Measurements from ENCODE around the gene USH2A. TPM values are rescaled to one million over a fixed set of nuclear protein-coding genes. Genes with fewer than 3 reads are reported as not detected.

Gene USH2A
- total RNA-seq, 1 donor from 2014 or later: not detected

DNA sequence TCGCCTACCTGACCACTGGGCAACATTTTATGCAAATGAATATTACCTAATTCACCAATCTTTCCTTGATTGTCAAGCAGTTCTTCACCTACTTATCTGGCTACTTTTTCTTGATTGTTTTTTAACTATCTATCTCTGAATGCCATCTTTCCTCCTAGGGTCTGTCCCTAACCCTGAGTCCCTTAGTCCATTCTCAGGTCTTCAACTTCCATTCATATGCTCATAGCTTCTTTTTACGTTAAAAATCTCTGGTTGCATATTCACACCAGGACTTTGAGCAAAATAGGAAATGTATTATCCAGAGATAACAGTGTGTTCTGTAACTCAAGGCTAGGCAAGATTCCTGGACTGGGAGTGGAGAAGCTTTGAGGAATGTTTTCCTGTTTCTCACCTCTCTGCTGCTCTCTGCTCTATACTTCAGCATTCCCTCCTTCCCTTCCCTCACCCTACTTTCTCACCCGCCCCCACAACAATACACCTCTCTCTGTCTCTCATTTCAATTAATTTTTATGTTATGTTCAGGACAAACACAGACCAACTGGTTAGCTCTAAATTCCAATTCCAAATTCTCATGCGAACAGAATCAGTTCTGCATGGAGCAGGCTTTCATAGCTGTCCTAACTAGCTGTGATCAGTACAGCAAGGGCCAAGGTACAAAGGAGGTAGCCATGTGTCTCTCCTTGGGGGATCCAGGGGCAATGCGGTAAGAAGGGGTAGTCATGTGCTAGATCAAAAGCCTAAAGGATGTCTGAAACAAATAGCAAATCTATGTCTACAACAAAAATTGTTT, 278.4 kb downstream of the USH2A start:
- DNase-seq: no peak
- ATAC-seq: no peak
- Histone ChIP-seq H3K4me1 (no peaks in the 10 kb centered on the region), H3K27ac (no peak overlapping the region), H3K27me3 (ENCODE audit: low read depth) (no peaks in the 10 kb centered on the region), H3K4me3 (no peak overlapping the region), H3K36me3 (no peaks in the 10 kb centered on the region), H3K9me3 (no peaks in the 10 kb centered on the region)
- intact Hi-C loops (cut with DNase I): no loop called here
- TF ChIP-seq, protein P1, sequence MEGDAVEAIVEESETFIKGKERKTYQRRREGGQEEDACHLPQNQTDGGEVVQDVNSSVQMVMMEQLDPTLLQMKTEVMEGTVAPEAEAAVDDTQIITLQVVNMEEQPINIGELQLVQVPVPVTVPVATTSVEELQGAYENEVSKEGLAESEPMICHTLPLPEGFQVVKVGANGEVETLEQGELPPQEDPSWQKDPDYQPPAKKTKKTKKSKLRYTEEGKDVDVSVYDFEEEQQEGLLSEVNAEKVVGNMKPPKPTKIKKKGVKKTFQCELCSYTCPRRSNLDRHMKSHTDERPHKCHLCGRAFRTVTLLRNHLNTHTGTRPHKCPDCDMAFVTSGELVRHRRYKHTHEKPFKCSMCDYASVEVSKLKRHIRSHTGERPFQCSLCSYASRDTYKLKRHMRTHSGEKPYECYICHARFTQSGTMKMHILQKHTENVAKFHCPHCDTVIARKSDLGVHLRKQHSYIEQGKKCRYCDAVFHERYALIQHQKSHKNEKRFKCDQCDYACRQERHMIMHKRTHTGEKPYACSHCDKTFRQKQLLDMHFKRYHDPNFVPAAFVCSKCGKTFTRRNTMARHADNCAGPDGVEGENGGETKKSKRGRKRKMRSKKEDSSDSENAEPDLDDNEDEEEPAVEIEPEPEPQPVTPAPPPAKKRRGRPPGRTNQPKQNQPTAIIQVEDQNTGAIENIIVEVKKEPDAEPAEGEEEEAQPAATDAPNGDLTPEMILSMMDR (IDR thresholded peaks at IDR 0.05): no peak

DNA sequence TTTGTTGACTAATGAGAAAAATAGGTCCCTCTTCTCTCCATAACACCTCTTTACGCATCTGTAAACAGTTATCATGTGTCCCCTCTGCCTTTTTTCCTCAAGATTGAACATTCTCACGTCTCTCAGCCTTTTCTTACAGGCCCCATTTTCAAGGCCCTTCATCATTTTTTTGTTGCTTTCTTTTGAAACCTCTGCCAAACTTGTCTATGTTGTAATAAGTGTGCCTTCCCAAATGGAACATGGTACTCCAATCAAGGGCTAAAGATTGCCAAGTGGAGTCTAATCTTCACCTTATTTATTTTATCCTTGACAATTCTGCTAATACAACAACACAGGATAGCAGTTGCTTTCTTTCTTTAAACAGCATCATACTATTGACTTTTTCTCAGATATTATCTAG, 280.3 kb downstream of the USH2A start:
- TF ChIP-seq, protein P1 (IDR thresholded peaks at IDR 0.05): no peak
- H3K4me3 ChIP-seq: no peak overlapping the region
- no peak for DNase-seq

DNA sequence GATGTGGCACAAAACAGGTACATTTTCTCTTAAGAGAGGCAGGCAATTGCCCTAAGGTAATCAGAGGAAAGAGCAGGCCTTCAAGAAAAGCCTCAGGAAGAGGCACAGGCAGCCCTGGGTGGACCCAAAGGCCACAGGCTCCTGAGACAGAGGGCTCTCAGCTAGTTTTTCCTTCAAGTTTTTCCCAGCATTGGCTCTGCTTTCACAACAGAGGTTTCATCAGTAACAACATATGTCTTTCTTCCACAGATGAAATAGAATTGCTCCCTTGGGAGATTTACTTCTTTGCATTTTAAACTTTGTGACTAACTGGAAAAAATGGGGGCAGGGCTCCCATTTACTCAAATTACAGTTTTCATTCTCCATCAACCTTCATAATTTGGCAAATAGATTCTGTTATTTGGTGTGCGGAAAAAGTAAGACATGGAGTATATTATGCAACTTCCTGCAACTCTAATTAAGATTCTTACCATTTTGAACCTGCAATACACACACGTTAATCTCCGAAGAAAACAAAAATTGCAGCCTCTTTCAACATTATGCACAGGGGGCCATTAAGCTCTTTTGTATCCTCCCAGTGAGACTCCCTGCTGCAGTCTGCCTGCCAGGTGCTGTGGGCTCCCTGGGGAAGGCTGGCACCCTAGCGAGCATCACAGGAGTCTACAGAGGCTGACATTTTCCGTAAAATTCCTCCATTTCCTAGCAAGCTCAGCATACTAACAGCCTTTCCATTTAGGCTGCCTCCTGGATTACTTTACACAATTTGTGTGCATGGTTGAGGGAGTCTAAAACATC, 282.3 kb downstream of the USH2A start:
- DNase-seq (no peak), ATAC-seq (no peak)
- TF ChIP-seq, protein P1 (IDR thresholded peaks at IDR 0.05): no peak
- H3K27me3 ChIP-seq (ENCODE audit: low read depth): no peaks in the 10 kb centered on the region
- no peaks in the 10 kb centered on the region for H3K4me1 ChIP-seq
- no peaks in the 10 kb centered on the region for H3K9me3 ChIP-seq
- H3K36me3 ChIP-seq: no peaks in the 10 kb centered on the region
- no peak overlapping the region for H3K27ac ChIP-seq
- H3K4me3 ChIP-seq: no peak overlapping the region
- intact Hi-C loops (cut with DNase I): no loop called here

More for the DNA sequence above, 280.3 kb downstream of the USH2A start:
- no peak for ATAC-seq
- Histone ChIP-seq H3K9me3 (no peaks in the 10 kb centered on the region), H3K27ac (no peak overlapping the region), H3K36me3 (no peaks in the 10 kb centered on the region), H3K27me3 (ENCODE audit: low read depth) (no peaks in the 10 kb centered on the region), H3K4me1 (no peaks in the 10 kb centered on the region)
- intact Hi-C loops (cut with DNase I): no loop called here

DNA sequence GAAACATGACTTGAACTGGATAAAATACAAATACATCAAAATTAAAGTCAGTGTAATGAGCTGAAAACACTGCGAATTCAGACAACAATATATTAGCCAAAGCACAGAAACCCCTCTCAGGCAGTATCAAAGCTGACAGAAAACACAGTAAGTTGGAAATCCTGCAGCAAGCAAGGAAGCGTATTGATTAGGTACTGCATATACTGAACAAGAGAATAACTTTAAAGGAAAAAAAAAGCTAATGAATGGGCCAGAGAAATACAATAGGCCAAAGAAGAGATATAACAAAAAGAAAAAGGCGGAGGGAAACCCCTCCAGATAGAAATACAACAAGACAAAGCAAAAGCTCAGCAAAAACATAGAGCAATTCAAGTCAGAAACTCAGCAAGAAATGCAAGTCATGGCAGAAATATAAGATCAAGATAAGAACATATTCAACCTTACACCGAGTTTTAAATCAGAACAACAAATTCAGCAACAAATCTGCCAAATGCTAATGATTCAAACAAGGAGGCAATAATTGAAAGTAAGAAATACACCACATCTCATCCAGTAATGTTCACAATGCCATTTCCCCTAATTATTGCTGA, 299.0 kb downstream of the USH2A start:
- Histone ChIP-seq H3K36me3 (no peaks in the 10 kb centered on the region), H3K27ac (no peak overlapping the region), H3K4me3 (no peak overlapping the region), H3K27me3 (ENCODE audit: low read depth) (no peaks in the 10 kb centered on the region), H3K4me1 (no peaks in the 10 kb centered on the region), H3K9me3 (no peaks in the 10 kb centered on the region)
- intact Hi-C loops (cut with DNase I): no loop called here
- DNase-seq (no peak), ATAC-seq (no peak)
- TF ChIP-seq, protein P1 (IDR thresholded peaks at IDR 0.05): no peak

DNA sequence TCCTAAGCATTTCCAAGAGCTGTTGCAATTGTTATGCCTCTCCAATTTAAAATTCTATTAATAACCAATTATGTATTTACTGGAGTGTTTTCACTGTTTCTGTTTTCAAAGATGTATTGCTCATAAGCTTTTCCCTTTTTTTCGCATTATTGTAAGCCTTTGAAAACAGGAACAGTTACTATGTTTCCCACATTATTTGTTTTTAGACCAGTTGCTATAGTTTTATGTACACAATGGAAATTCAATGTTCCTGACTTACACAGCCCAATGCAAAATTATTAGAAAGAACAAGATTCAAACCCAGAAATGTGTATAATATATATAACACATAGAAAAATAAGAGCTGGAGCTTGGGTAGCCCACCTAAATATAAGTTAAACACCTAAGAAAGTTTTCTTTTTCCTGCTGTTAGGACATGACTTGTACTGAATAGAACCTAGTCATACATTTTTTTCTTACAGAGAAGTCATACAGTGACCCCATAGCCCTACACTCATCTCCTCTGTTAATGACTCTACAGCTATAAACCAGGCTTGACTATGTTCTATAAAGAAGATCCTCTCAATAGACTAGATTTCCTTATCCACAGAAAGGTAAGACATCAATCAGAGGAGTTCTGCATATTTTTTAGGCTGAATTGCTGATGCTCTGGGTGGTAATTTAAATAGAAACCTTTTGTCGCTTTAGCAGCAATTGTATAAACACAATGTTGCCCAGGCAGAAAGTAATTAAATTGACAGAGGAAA, 299.6 kb downstream of the USH2A start:
- H3K36me3 ChIP-seq: no peaks in the 10 kb centered on the region
- ATAC-seq: no peak
- intact Hi-C loops (cut with DNase I): no loop called here
- DNase-seq: no peak
- no peaks in the 10 kb centered on the region for H3K9me3 ChIP-seq
- no peak overlapping the region for H3K27ac ChIP-seq
- no peaks in the 10 kb centered on the region for H3K27me3 ChIP-seq (ENCODE audit: low read depth)
- H3K4me1 ChIP-seq: no peaks in the 10 kb centered on the region
- no peak overlapping the region for H3K4me3 ChIP-seq
- TF ChIP-seq, protein P1 (IDR thresholded peaks at IDR 0.05): no peak

Data from lower lobe of right lung (tissue), 2 donors.